ENCODE measurements around the gene SYK. TPM values are rescaled to one million over a fixed set of nuclear protein-coding genes. Genes with fewer than 3 reads are reported as not detected.

The SYK gene
- total RNA-seq, 1 experiment from 2014 or later = 9.0 TPM

- TF ChIP-seq REST (IDR thresholded peaks at IDR 0.05; ENCODE audit: low read depth) = no peak
- no peak for TF ChIP-seq EGR1 (IDR thresholded peaks at IDR 0.05; ENCODE audit: low read depth)
- TF ChIP-seq POLR2A (IDR thresholded peaks at IDR 0.05; ENCODE audit: borderline replicate concordance, extremely low read depth, insufficient read depth, insufficient read length) = no peak
- TF ChIP-seq TCF7L2 (IDR thresholded peaks at IDR 0.05; ENCODE audit: borderline replicate concordance, extremely low read depth, insufficient read depth, insufficient read length) = no peak
- no peak for TF ChIP-seq ZBTB33 (IDR thresholded peaks at IDR 0.05; ENCODE audit: extremely low read depth, insufficient replicate concordance, low read length)
- no peak for TF ChIP-seq MAX (IDR thresholded peaks at IDR 0.05)
- TF ChIP-seq ZFX (IDR thresholded peaks at IDR 0.05) = no peak
These were observed 37.0 kb downstream of the SYK start (continued) for GRCh38 chr9:90838581-90839154.

- ChIA-PET RAD21 (ENCODE audit: low non-redundant PET in 1 of 2, low total read pairs in 2 of 2, uncharacterized antibody in 2 of 2, unreplicated experiment in 2 of 2) (no interaction called here), CTCF (no interaction called here), POLR2A (no interaction called here)
- intact Hi-C loops (cut with micrococcal nuclease) = no loop called here
- Histone ChIP-seq H4K20me1 (ENCODE audit: insufficient read depth) (no peaks in the 10 kb centered on the region), H3K27me3 (ENCODE audit: insufficient read depth, low read length) (no peaks in the 10 kb centered on the region), H3K9ac (ENCODE audit: low read length) (no peak overlapping the region), H3K79me2 (ENCODE audit: insufficient read depth, low read length) (no peaks in the 10 kb centered on the region), H3K4me1 (ENCODE audit: control insufficient read depth in 1 of 2, insufficient read depth in 2 of 2, low read length in 2 of 2) (no peaks in the 10 kb centered on the region), H3K27ac (ENCODE audit: low read depth, low read length) (no peak overlapping the region), H3K9me2 (ENCODE audit: insufficient read depth) (no peaks in the 10 kb centered on the region), H3K36me3 (ENCODE audit: control insufficient read depth in 1 of 2, insufficient read depth in 2 of 2, low read length in 2 of 2) (no peaks in the 10 kb centered on the region), H2AFZ (ENCODE audit: low read depth, low read length, poor library complexity, severe bottlenecking) (no peak overlapping the region), H3K4me3 (replicated peaks in 1 of 2; ENCODE audit: low read depth in 1 of 2, low read length in 2 of 2) (no peak overlapping the region), H3K4me2 (ENCODE audit: low read length) (no peak overlapping the region), H3K9me3 (ENCODE audit: control insufficient read depth in 1 of 2, insufficient read depth in 1 of 2, low read depth in 1 of 2, low read length in 2 of 2) (peaks cover 0 to 12% of the 10 kb centered on the region in 2 experiments; a peak in 1 of 4 replicates)
- no peak for TF ChIP-seq EZH2phosphoT487 (IDR thresholded peaks at IDR 0.05; ENCODE audit: borderline replicate concordance)
- ATAC-seq (no peak), DNase-seq (ENCODE audit: low read depth, low spot score) (no peak)
- no TSS peak for BruUV-seq (replicated peaks)
These were observed 37.6 kb downstream of the SYK start for GRCh38 chr9:90839183-90839728.

Data from HCT116 (cell line).